Liver (tissue), 3 donors: ENCODE data around the gene OTUB1.

Experiments
- CTCF ChIP-seq: fragments of 150-350 bp; IDR thresholded peaks from 2 replicates; pipeline ENCODE4 v1.5.1; 2017; ENCODE audit warnings: improper control_type of control experiment, low read depth, low read length; ENCODE audit not compliant: missing input control
- RXRA ChIP-seq, 2 donors: IDR thresholded peaks; 2 replicates each; pipeline ENCODE4 v1.6.1; 2017 to 2018; ENCODE audit warnings: antibody characterized with exemption in 2 of 2, mild to moderate bottlenecking in 1 of 2
- TAF1 ChIP-seq: conservative IDR thresholded peaks from 2 replicates; pipeline ENCODE4 v1.6.1; 2016; ENCODE audit warnings: antibody characterized with exemption, mild to moderate bottlenecking
- YY1 ChIP-seq: IDR thresholded peaks from 2 replicates; pipeline ENCODE4 v1.6.1; 2016; ENCODE audit warnings: antibody characterized with exemption, mild to moderate bottlenecking
- TF ChIP-seq, protein P1 (sequence below): IDR thresholded peaks from 2 replicates; pipeline ENCODE4 v1.6.1; 2016; ENCODE audit warnings: antibody characterized with exemption
- donor health status: healthy.
- donor health status: healthy.

- TF ChIP-seq YY1, result no peak
- TF ChIP-seq CTCF, result no peak
- no peak for TF ChIP-seq TAF1
- TF ChIP-seq RXRA (IDR thresholded peaks at IDR 0.05), result no peak
- TF ChIP-seq, protein P1, sequence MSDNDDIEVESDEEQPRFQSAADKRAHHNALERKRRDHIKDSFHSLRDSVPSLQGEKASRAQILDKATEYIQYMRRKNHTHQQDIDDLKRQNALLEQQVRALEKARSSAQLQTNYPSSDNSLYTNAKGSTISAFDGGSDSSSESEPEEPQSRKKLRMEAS, result no peak
These were observed 7.8 kb downstream of the OTUB1 start for GRCh38 chr11:63993993-63994392.
